CD4-positive, alpha-beta T cell (primary cell): Measurements from ENCODE around the gene PRTG. TPM values are rescaled to one million over a fixed set of nuclear protein-coding genes. Genes with fewer than 3 reads are reported as not detected.

Experiments
- ATAC-seq: fragments of 200-7000 bp; cut with Tn5 transposase; one replicate; pipeline ENCODE4 v1.10.0; 2022; ENCODE audit warnings: mild to moderate bottlenecking; ENCODE audit not compliant: poor library complexity
- CTCF ChIA-PET: fragments of 350-600 bp; sonication (Branson Sonifier 250); formaldehyde crosslinking; loops from one replicate; lab custom pipeline; 2021; ENCODE audit warnings: antibody characterized with exemption, inconsistent platforms; lab: Charles Lee
- POLR2A ChIA-PET: fragments of 350-600 bp; sonication (Branson Sonifier 250); formaldehyde crosslinking; loops from one replicate; lab custom pipeline; 2021; ENCODE audit warnings: antibody characterized with exemption, inconsistent platforms; lab: Charles Lee
- DNase-seq, 14 experiments: peaks; one replicate each; pipeline ENCODE4 v3.0.0-alpha.2; 2013 to 2020; ENCODE audit warnings: mixed read lengths in 2 of 14
- H3K27ac ChIP-seq, 2 donors: one replicate each; pipeline versions ENCODE4 v1.5.1 to v1.7.0; 2013; ENCODE audit warnings: low read length in 2 of 2, low read depth in 1 of 2, mild to moderate bottlenecking in 1 of 2
- H3K27me3 ChIP-seq, 2 experiments: 1 replicate in 1 of 2; 2 replicates in 1 of 2; pipeline versions ENCODE4 v1.6.1 to v1.7.0; 2013; ENCODE audit warnings: low read length in 2 of 2, control low read depth in 1 of 2, mild to moderate bottlenecking in 1 of 2, moderate library complexity in 1 of 2; ENCODE audit not compliant: insufficient read depth in 2 of 2, control insufficient read depth in 1 of 2
- H3K36me3 ChIP-seq: one replicate; pipeline ENCODE4 v1.6.1; 2013; ENCODE audit warnings: low read length, control low read depth; ENCODE audit not compliant: insufficient read depth
- H3K4me1 ChIP-seq: one replicate; pipeline ENCODE4 v1.6.1; 2013; ENCODE audit warnings: low read length, control low read depth; ENCODE audit not compliant: insufficient read depth
- H3K4me3 ChIP-seq: one replicate; pipeline ENCODE4 v1.5.1; 2013; ENCODE audit warnings: mild to moderate bottlenecking, low read length, moderate library complexity
- H3K9me3 ChIP-seq, 2 experiments: 1 replicate in 1 of 2; 2 replicates in 1 of 2; pipeline versions ENCODE4 v1.6.1 to v1.7.0; 2013; ENCODE audit warnings: low read length in 2 of 2, mild to moderate bottlenecking in 2 of 2, control low read depth in 1 of 2, moderate library complexity in 1 of 2; ENCODE audit not compliant: control insufficient read depth in 1 of 2, insufficient read depth in 1 of 2
- H3K27ac Mint-ChIP-seq: one replicate; pipeline ENCODE4 v1.8.0; 2020; ENCODE audit warnings: mixed read lengths
- H3K27me3 Mint-ChIP-seq: one replicate; pipeline ENCODE4 v1.8.0; 2021; ENCODE audit warnings: mixed read lengths
- H3K36me3 Mint-ChIP-seq: one replicate; pipeline ENCODE4 v1.8.0; 2021; ENCODE audit warnings: low read depth, mixed read lengths
- H3K4me1 Mint-ChIP-seq: one replicate; pipeline ENCODE4 v1.8.0; 2021; ENCODE audit warnings: low read depth, mixed read lengths
- H3K4me3 Mint-ChIP-seq: one replicate; pipeline ENCODE4 v1.8.0; 2020; ENCODE audit warnings: mild to moderate bottlenecking, mixed read lengths
- H3K9me3 Mint-ChIP-seq: one replicate; pipeline ENCODE4 v1.8.0; 2020; ENCODE audit warnings: mixed read lengths
- CTCF ChIP-seq: fragments of 200-600 bp; IDR thresholded peaks from one replicate; pipeline ENCODE4 v1.8.0; 2022; ENCODE audit warnings: antibody characterized with exemption, mild to moderate bottlenecking
- intact Hi-C, 2 experiments: fragments of 100-400 bp; cut with DNase I in 1 of 2; cut with micrococcal nuclease in 1 of 2; formaldehyde crosslinking; loops; one replicate each; pipeline versions ENCODE4 v1.15.1 to v1.9.0; 2023 to 2025; cut with DNase I, micrococcal nuclease
- total RNA-seq, 174 experiments: library from RNA in 2 of 174; stranded (reverse) in 2 of 174; gene quantifications; one replicate each; pipeline ENCODE4 v1.2.3 and lab custom pipeline; 2021 to 2026

Gene PRTG
- total RNA-seq, 2 experiments from 2014 or later, result not detected

GRCh38 chr15:55627730-55628368 is 115.1 kb downstream of the PRTG start:
- H3K27me3 Mint-ChIP-seq, result peaks cover 4% of the 10 kb centered on the region

DNA sequence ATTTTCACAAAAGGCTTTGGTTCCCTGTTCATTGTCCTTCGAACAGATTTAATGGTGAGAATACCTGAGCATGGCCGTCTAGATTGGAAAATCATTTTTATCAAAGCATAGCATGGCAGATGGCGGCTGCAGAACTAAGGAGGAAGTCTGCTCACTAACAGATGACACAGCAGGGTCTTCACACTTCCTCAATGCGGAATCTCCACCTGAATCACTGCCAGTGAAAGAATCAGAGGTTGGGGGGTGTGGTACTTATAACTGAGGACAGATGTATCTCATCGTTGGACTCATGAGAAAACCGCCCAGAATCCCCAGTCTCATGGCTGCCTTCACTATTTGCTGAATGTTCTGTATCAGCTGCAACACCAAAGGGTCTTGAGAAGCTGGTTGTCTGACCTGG is 123.2 kb downstream of the PRTG start:
- ATAC-seq, result no peak
- H3K27ac Mint-ChIP-seq, result no peak overlapping the region

More at GRCh38 chr15:55627730-55628368, 115.1 kb downstream of the PRTG start:
- no peak for ATAC-seq
- no peaks in the 10 kb centered on the region for H3K9me3 ChIP-seq
- H3K9me3 Mint-ChIP-seq, result no peaks in the 10 kb centered on the region
- no peak overlapping the region for H3K4me3 Mint-ChIP-seq
- H3K27me3 ChIP-seq, result no peaks in the 10 kb centered on the region
- H3K4me3 ChIP-seq, result no peak overlapping the region
- peak in 2 of 14 experiments; percentile 10 to 19 for DNase-seq
- no peak for TF ChIP-seq CTCF
- intact Hi-C loops, result no loop called here
- no peak overlapping the region for H3K27ac ChIP-seq
- no peaks in the 10 kb centered on the region for H3K4me1 Mint-ChIP-seq
- CTCF ChIA-PET, result no interaction called here
- POLR2A ChIA-PET, result no interaction called here
- H3K36me3 ChIP-seq, result no peaks in the 10 kb centered on the region
- H3K27ac Mint-ChIP-seq, result no peak overlapping the region
- no peaks in the 10 kb centered on the region for H3K4me1 ChIP-seq
- no peaks in the 10 kb centered on the region for H3K36me3 Mint-ChIP-seq

GRCh38 chr15:55618387-55618786 is 124.6 kb downstream of the PRTG start:
- ATAC-seq (no peak), DNase-seq (no peak)
- Histone ChIP-seq H3K27me3 (peaks cover 4 to 22% of the 10 kb centered on the region in 2 experiments), H3K9me3 (no peaks in the 10 kb centered on the region), H3K27ac (no peak overlapping the region), H3K36me3 (no peaks in the 10 kb centered on the region), H3K4me3 (no peak overlapping the region), H3K4me1 (no peaks in the 10 kb centered on the region)
- Mint-ChIP-seq H3K4me1 (no peaks in the 10 kb centered on the region), H3K9me3 (no peaks in the 10 kb centered on the region), H3K4me3 (no peak overlapping the region), H3K27me3 (peaks cover 39% of the 10 kb centered on the region), H3K36me3 (no peaks in the 10 kb centered on the region), H3K27ac (no peak overlapping the region)
- no peak for TF ChIP-seq CTCF
- ChIA-PET CTCF (no interaction called here), POLR2A (no interaction called here)
- intact Hi-C loops, result no loop called here

More for the DNA sequence above, 123.2 kb downstream of the PRTG start:
- Histone ChIP-seq H3K27me3 (peaks cover 0 to 10% of the 10 kb centered on the region in 2 experiments), H3K36me3 (no peaks in the 10 kb centered on the region), H3K27ac (no peak overlapping the region), H3K4me1 (no peaks in the 10 kb centered on the region), H3K4me3 (no peak overlapping the region), H3K9me3 (no peaks in the 10 kb centered on the region)
- intact Hi-C loops, result no loop called here
- Mint-ChIP-seq H3K27me3 (peaks cover 27% of the 10 kb centered on the region), H3K36me3 (no peaks in the 10 kb centered on the region), H3K4me3 (no peak overlapping the region), H3K4me1 (no peaks in the 10 kb centered on the region), H3K9me3 (no peaks in the 10 kb centered on the region)
- CTCF ChIA-PET, result no interaction called here
- no peak for DNase-seq
- POLR2A ChIA-PET, result no interaction called here
- TF ChIP-seq CTCF, result no peak
